Epithelial cell of esophagus (primary cell): Measurements from ENCODE around the gene TBC1D23.
A peak's percentile ranks its signal among the peaks of the same experiment; 100 is the strongest.
"Not testable (repeated sequence)": the region's sequence is repeated elsewhere in the genome, so short reads cannot be mapped to it uniquely, and the experiment has no call there.

Experiments
- DNase-seq: peaks from one replicate; pipeline ENCODE4 v3.0.0; 2010; ENCODE audit warnings: low read depth
- H3K4me3 ChIP-seq: 2 replicates; pipeline ENCODE4 v1.5.1; 2011; ENCODE audit warnings: mild to moderate bottlenecking, low read length, control low read depth
- TF ChIP-seq, protein P1 (sequence below): IDR thresholded peaks from 2 replicates; pipeline ENCODE4 v1.5.1; 2011; ENCODE audit warnings: low read depth, mild to moderate bottlenecking, low read length, control low read depth, inconsistent platforms; ENCODE audit not compliant: insufficient read depth; ENCODE audit errors: missing control alignments

Gene TBC1D23

DNA sequence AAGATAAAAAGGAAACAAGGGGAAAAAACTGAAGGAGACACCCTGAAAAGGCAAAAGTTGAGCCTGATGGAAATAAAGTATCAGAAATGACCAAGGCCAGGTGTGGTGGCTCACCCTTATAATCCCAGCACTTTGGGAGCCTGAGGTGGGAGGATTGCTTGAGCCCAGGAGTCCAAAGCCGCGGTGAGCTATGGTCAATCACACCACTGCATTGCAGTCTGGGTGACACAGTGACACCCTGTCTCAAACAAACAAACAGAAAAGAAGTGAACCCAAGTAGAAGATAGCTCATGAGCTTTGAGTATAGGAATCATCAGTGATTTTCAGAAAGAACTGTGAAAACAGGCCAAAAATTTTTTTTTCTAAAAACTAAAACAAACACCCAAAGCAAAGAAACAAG lies 26.4 kb upstream of the TBC1D23 start:
- no peak overlapping the region for H3K4me3 ChIP-seq
- TF ChIP-seq, protein P1, sequence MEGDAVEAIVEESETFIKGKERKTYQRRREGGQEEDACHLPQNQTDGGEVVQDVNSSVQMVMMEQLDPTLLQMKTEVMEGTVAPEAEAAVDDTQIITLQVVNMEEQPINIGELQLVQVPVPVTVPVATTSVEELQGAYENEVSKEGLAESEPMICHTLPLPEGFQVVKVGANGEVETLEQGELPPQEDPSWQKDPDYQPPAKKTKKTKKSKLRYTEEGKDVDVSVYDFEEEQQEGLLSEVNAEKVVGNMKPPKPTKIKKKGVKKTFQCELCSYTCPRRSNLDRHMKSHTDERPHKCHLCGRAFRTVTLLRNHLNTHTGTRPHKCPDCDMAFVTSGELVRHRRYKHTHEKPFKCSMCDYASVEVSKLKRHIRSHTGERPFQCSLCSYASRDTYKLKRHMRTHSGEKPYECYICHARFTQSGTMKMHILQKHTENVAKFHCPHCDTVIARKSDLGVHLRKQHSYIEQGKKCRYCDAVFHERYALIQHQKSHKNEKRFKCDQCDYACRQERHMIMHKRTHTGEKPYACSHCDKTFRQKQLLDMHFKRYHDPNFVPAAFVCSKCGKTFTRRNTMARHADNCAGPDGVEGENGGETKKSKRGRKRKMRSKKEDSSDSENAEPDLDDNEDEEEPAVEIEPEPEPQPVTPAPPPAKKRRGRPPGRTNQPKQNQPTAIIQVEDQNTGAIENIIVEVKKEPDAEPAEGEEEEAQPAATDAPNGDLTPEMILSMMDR: no peak
- DNase-seq: no peak

DNA sequence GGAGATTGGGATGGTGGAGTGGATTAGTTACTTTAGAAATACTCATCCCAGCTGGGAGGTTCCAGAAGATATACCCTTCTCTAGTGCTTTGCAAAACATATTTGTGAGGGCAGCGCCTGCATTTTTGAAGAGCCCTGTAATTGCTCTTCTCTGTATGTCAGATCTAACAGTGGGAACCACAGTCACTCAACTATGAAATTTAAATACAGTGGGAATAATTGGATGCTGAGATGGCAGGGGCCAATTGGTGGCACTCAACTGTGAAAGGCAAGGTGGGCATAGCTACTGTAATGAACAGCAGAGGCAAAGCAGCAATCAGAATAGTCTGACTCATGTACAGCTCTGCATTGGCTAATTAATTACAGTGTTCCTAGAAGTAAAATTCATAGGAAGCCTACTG lies 22.2 kb upstream of the TBC1D23 start:
- no peak overlapping the region for H3K4me3 ChIP-seq
- DNase-seq: no peak
- TF ChIP-seq, protein P1: no peak

DNA sequence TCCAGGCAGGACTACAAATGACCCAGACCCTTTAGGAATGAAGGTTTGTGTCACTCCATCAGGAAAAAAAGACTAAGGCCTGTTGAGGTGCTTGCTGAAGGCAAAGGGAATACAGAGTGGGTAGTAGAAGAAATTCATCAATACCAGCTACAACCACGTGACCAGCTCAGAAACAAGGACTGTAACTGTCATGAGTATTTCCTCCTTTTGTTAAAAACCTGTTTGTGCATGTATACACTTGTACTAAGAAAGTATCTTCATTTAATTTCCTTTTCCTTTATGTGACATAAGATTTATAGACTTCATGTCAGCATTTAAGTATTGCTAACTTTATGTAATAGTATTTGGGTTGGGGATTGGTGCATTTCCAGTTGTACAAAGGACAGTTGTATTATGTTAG lies 18.3 kb upstream of the TBC1D23 start:
- DNase-seq: peak; percentile 53
- not testable (repeated sequence) for H3K4me3 ChIP-seq

DNA sequence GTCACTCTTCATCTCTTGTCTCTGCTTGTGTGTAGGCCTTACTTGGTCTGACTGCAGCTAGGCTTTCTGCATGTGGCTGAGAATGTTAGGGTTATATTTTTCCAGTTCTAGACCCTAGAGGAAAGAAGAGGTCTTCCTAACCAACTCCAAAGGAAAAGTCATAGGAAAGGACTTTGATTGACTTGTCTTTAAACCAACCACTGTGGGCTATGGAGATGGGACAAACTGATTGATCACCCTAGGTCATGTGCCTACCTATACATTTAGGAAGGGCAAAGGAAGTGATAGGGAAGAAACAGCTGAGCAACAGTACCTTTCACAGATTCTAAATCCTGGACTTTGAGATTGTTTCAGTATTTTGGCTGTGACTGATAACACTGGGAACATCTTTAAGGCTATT lies 16.5 kb upstream of the TBC1D23 start:
- DNase-seq: peak; percentile 5
- TF ChIP-seq, protein P1: no peak
- H3K4me3 ChIP-seq: no peak overlapping the region

DNA sequence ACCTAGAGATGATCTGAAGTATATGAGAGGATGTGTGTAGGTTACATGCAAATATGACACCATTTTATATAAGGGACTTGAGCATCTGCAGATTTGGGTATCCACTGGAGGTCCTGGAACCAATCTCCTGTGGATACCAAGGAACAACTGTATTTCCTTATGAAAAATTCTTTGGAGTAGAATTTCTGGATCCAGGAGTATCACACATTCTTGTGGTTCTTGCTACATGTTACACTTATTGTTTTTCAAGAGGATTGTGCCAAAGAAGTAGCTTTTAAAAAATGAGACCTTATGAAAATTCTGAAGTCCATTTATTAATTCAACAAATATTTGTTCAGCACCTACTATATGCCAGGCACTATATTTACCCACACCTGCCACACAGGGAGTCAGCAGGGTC lies 15.7 kb upstream of the TBC1D23 start:
- no peak for DNase-seq
- TF ChIP-seq, protein P1: no peak
- no peak overlapping the region for H3K4me3 ChIP-seq

DNA sequence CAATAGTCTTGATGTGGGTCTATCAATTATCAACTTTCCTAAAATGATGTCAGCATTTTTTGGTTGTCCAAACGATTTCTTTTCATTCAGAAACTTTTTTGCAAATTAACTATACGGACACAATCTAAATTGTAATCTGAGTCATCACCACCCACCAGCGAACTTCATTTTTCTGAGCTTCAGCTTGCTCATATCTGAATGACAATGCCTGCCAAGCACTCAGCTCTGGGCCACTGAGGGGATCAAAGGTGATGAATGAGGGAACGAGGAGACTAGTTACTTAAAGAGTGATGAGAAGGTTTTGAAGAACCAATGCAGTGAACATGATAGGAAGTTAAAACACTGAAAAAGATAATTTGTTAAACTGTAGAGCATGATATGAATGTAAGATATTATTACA lies 14.9 kb upstream of the TBC1D23 start:
- no peak for DNase-seq

DNA sequence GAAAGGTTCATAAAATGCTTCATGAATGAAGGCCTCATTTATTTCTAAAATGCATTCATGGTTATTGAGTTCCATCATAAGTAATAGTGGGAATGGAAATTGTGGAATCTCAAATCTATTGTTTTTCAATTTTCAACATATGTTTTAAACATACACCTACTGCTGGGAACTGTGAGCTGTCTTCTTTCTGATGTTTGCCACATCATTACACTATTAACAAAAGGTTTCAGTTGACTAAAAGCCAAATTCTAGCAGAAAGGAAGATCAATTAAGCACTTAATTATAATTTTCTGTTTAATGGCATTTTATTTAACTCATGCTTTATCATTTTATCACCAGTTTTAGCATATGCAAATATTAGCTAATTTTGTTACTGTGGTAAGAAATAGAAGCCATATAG lies 13.8 kb upstream of the TBC1D23 start:
- H3K4me3 ChIP-seq: no peak overlapping the region
- TF ChIP-seq, protein P1: no peak
- DNase-seq: no peak

More for the DNA sequence above, 14.9 kb upstream of the TBC1D23 start:
- TF ChIP-seq, protein P1: no peak
- H3K4me3 ChIP-seq: no peak overlapping the region

DNA sequence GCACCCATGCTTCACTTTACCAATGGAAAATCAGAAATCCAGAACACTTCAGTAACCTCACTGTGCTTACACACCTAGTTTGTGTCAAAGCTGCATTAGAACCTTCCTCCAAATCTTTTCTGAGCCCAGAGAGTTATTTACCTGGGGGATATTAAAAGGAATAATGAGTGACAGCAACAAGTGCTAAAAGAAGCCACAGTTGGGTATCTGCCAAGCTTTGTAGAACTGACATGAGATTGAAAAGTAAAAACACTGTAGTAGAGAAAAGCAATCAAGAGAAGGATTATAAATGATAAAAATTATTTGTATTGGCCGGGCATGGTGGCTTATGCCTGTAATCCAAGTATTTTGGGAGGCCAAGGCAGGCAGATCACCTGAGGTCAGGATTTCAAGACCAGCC lies 8.8 kb upstream of the TBC1D23 start:
- DNase-seq: no peak
- H3K4me3 ChIP-seq: no peak overlapping the region
- TF ChIP-seq, protein P1: no peak
